HFFc6 (cell line): ENCODE results near the gene PRSS50. TPM values are rescaled to one million over a fixed set of nuclear protein-coding genes. Genes with fewer than 3 reads are reported as not detected.
A peak's percentile ranks its signal among the peaks of the same experiment; 100 is the strongest.

ENCODE experiments used
- DNase-seq: peaks from one replicate; pipeline ENCODE4 v3.0.0-alpha.2; 2018
- H3K27ac Mint-ChIP-seq: 2 replicates; pipeline ENCODE4 v1.8.0; 2020; ENCODE audit warnings: mild to moderate bottlenecking, mixed read lengths
- H3K27me3 Mint-ChIP-seq: 2 replicates; pipeline ENCODE4 v1.8.0; 2021; ENCODE audit warnings: mild to moderate bottlenecking, moderate library complexity, mixed read lengths; ENCODE audit not compliant: insufficient read depth
- H3K36me3 Mint-ChIP-seq: 2 replicates; pipeline ENCODE4 v1.8.0; 2021; ENCODE audit warnings: low read depth, mixed read lengths
- H3K4me1 Mint-ChIP-seq: 2 replicates; pipeline ENCODE4 v1.8.0; 2020; ENCODE audit warnings: low read depth, mixed read lengths
- H3K4me3 Mint-ChIP-seq: 2 replicates; pipeline ENCODE4 v1.8.0; 2020; ENCODE audit warnings: mild to moderate bottlenecking, moderate library complexity, mixed read lengths
- H3K9me3 Mint-ChIP-seq: 2 replicates; pipeline ENCODE4 v1.8.0; 2020; ENCODE audit warnings: mild to moderate bottlenecking, mixed read lengths
- CTCF ChIP-seq: fragments of 200-600 bp; sonication (generic); IDR thresholded peaks from 2 replicates; pipeline ENCODE4 v1.5.0; 2021; ENCODE audit warnings: antibody characterized with exemption, mild to moderate bottlenecking
- total RNA-seq, 6 experiments: library from RNA; stranded (reverse); fragmentation: NEBNext Ultra II Directional; extraction: Animal tissue kit (Norgen Biotek cat#: 25700); gene quantifications; 2 replicates in 1 of 6; 3 replicates in 5 of 6; pipeline ENCODE4 v1.2.3, GENCODE V29; 2021

Gene PRSS50
- total RNA-seq, 6 experiments from 2014 or later: not detected

GRCh38 chr3:46692566-46692990, 25.1 kb downstream of the PRSS50 start:
- Mint-ChIP-seq H3K4me1 (peaks cover 16% of the 10 kb centered on the region), H3K27me3 (peaks cover 9% of the 10 kb centered on the region), H3K27ac (peak overlapping the region; percentile 72; the same call in 1 of the 2 replicates), H3K36me3 (no peaks in the 10 kb centered on the region), H3K9me3 (no peaks in the 10 kb centered on the region), H3K4me3 (peak overlapping the region; percentile 84)
- TF ChIP-seq CTCF: no peak
- DNase-seq: peak; percentile 8

- H3K4me3 Mint-ChIP-seq: no peak overlapping the region
- H3K36me3 Mint-ChIP-seq: no peaks in the 10 kb centered on the region
- no peak for TF ChIP-seq CTCF
- no peaks in the 10 kb centered on the region for H3K9me3 Mint-ChIP-seq
- H3K27me3 Mint-ChIP-seq: peaks cover 9% of the 10 kb centered on the region
- no peak for DNase-seq
- H3K27ac Mint-ChIP-seq: no peak overlapping the region
- H3K4me1 Mint-ChIP-seq: peaks cover 8% of the 10 kb centered on the region
Observed at GRCh38 chr3:46690798-46691197, 26.9 kb downstream of the PRSS50 start.

- Mint-ChIP-seq H3K4me3 (no peak overlapping the region), H3K36me3 (no peaks in the 10 kb centered on the region), H3K4me1 (no peaks in the 10 kb centered on the region), H3K27ac (no peak overlapping the region), H3K27me3 (peaks cover 17% of the 10 kb centered on the region), H3K9me3 (no peaks in the 10 kb centered on the region)
- TF ChIP-seq CTCF: no peak
- DNase-seq: no peak
Observed at GRCh38 chr3:46685446-46685845, 32.2 kb downstream of the PRSS50 start.

GRCh38 chr3:46684891-46685290, 32.8 kb downstream of the PRSS50 start:
- H3K27ac Mint-ChIP-seq: no peak overlapping the region
- H3K4me3 Mint-ChIP-seq: no peak overlapping the region
- TF ChIP-seq CTCF: no peak
- no peaks in the 10 kb centered on the region for H3K9me3 Mint-ChIP-seq
- H3K4me1 Mint-ChIP-seq: no peaks in the 10 kb centered on the region
- DNase-seq: peak; percentile 16
- H3K27me3 Mint-ChIP-seq: peaks cover 18% of the 10 kb centered on the region
- no peaks in the 10 kb centered on the region for H3K36me3 Mint-ChIP-seq

DNA sequence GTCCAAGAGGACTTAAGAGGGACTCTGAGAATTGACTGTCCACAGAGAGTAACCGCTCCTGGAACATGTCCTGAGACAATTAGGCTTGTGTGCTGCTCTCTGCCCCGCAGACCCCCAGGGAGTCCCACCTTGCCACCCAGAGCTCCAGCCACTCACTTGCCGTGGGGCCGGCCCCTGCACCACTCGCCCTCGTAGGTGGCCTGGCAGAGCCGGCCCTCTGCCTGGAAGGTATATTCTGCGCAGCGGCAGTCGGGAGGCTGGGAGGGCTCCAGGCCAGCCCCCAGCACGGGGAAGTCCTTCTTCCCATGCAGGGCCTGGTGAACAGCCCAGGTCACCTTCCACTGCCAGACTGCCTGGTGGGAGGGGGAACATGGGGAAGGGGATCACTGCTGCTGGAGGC, 34.7 kb downstream of the PRSS50 start:
- no peaks in the 10 kb centered on the region for H3K9me3 Mint-ChIP-seq
- no peaks in the 10 kb centered on the region for H3K36me3 Mint-ChIP-seq
- peaks cover 21% of the 10 kb centered on the region for H3K27me3 Mint-ChIP-seq
- DNase-seq: no peak
- no peak overlapping the region for H3K27ac Mint-ChIP-seq
- no peak overlapping the region for H3K4me3 Mint-ChIP-seq
- TF ChIP-seq CTCF: no peak
- no peaks in the 10 kb centered on the region for H3K4me1 Mint-ChIP-seq
